Progenitor cell of endocrine pancreas (in vitro differentiated cells): Measurements from ENCODE around the gene CHST10. TPM values are rescaled to one million over a fixed set of nuclear protein-coding genes. Genes with fewer than 3 reads are reported as not detected.
A peak's percentile ranks its signal among the peaks of the same experiment; 100 is the strongest.

ENCODE experiments used
- DNase-seq: peaks from one replicate; pipeline ENCODE4 v3.0.0; 2021; ENCODE audit warnings: low spot score; ENCODE audit not compliant: unreplicated experiment
- H3K27ac Mint-ChIP-seq: 2 replicates; pipeline ENCODE4 v1.8.0; 2021; ENCODE audit warnings: mild to moderate bottlenecking, moderate library complexity, mixed read lengths
- H3K27me3 Mint-ChIP-seq: 2 replicates; pipeline ENCODE4 v1.8.0; 2021; ENCODE audit warnings: mixed read lengths
- H3K36me3 Mint-ChIP-seq: 2 replicates; pipeline ENCODE4 v1.8.0; 2022; ENCODE audit warnings: mixed read lengths; ENCODE audit not compliant: insufficient read depth
- H3K4me1 Mint-ChIP-seq: 2 replicates; pipeline ENCODE4 v1.8.0; 2021; ENCODE audit warnings: low read depth, mixed read lengths
- H3K4me3 Mint-ChIP-seq: 2 replicates; pipeline ENCODE4 v1.8.0; 2021; ENCODE audit warnings: low read depth, mild to moderate bottlenecking, moderate library complexity, mixed read lengths
- H3K9me3 Mint-ChIP-seq: 2 replicates; pipeline ENCODE4 v1.8.0; 2021; ENCODE audit warnings: low read depth, mixed read lengths
- CTCF ChIP-seq: fragments of 200-600 bp; sonication (generic); IDR thresholded peaks from one replicate; pipeline ENCODE4 v1.5.0; 2021; ENCODE audit warnings: antibody characterized with exemption, mild to moderate bottlenecking; ENCODE audit not compliant: unreplicated experiment
- total RNA-seq: library from RNA; stranded (reverse); gene quantifications from 2 replicates; pipeline ENCODE4 v1.2.1, GENCODE V29; 2021

CHST10 gene
- total RNA-seq, 1 donor from 2014 or later = 22.1 TPM

- TF ChIP-seq CTCF = no peak
- peaks cover 26% of the 10 kb centered on the region for H3K27me3 Mint-ChIP-seq
- H3K4me1 Mint-ChIP-seq = no peaks in the 10 kb centered on the region
- no peak overlapping the region for H3K4me3 Mint-ChIP-seq
- no peaks in the 10 kb centered on the region for H3K9me3 Mint-ChIP-seq
- DNase-seq = no peak
- H3K36me3 Mint-ChIP-seq = no peaks in the 10 kb centered on the region
- no peak overlapping the region for H3K27ac Mint-ChIP-seq
Observed at GRCh38 chr2:100423631-100424030, 6.2 kb upstream of the CHST10 start.

GRCh38 chr2:100422320-100423055 lies 5.0 kb upstream of the CHST10 start:
- H3K27ac Mint-ChIP-seq = no peak overlapping the region
- no peaks in the 10 kb centered on the region for H3K9me3 Mint-ChIP-seq
- peak; percentile 68 for TF ChIP-seq CTCF
- DNase-seq = no peak
- H3K27me3 Mint-ChIP-seq = peaks cover 26% of the 10 kb centered on the region
- no peak overlapping the region for H3K4me3 Mint-ChIP-seq
- H3K36me3 Mint-ChIP-seq = no peaks in the 10 kb centered on the region
- H3K4me1 Mint-ChIP-seq = no peaks in the 10 kb centered on the region

- DNase-seq = no peak
- Mint-ChIP-seq H3K36me3 (no peaks in the 10 kb centered on the region), H3K27me3 (peaks cover 8% of the 10 kb centered on the region), H3K27ac (no peak overlapping the region), H3K4me1 (peaks cover 19% of the 10 kb centered on the region), H3K9me3 (no peaks in the 10 kb centered on the region), H3K4me3 (no peak overlapping the region)
- no peak for TF ChIP-seq CTCF
Observed at GRCh38 chr2:100419915-100420314, 2.4 kb upstream of the CHST10 start.

- DNase-seq = no peak
- Mint-ChIP-seq H3K4me1 (peaks cover 20% of the 10 kb centered on the region), H3K4me3 (peak overlapping the region; percentile 42), H3K27ac (no peak overlapping the region), H3K36me3 (no peaks in the 10 kb centered on the region), H3K27me3 (peaks cover 3% of the 10 kb centered on the region), H3K9me3 (no peaks in the 10 kb centered on the region)
- TF ChIP-seq CTCF = no peak
Observed at GRCh38 chr2:100418406-100418962, 1.0 kb upstream of the CHST10 start.

- H3K9me3 Mint-ChIP-seq = no peaks in the 10 kb centered on the region
- no peak for DNase-seq
- H3K27ac Mint-ChIP-seq = peak overlapping the region; percentile 95
- no peaks in the 10 kb centered on the region for H3K36me3 Mint-ChIP-seq
- peaks cover 3% of the 10 kb centered on the region for H3K27me3 Mint-ChIP-seq
- H3K4me3 Mint-ChIP-seq = peak overlapping the region; percentile 81
- peaks cover 20% of the 10 kb centered on the region for H3K4me1 Mint-ChIP-seq
- TF ChIP-seq CTCF = no peak
Observed at GRCh38 chr2:100417711-100418124, 250 bp upstream of the CHST10 start.
